ENCODE results near the gene MCM6. TPM values are rescaled to one million over a fixed set of nuclear protein-coding genes. Genes with fewer than 3 reads are reported as not detected.
"Not testable (repeated sequence)": the region's sequence is repeated elsewhere in the genome, so short reads cannot be mapped to it uniquely, and the experiment has no call there.

MCM6 gene
- total RNA-seq (2014; rRNA removed; shearing (Covaris generic)), result 18.5 and 22.7 TPM in 2 replicates

GRCh38 chr2:135876066-135876711 is at the start of gene MCM6:
Gene MCM6 (minus strand): TSS chr2:135876443. CDS start chr2:135876365, 78 bp downstream.
- peak; percentile 99 for DNase-seq (ENCODE audit: low read depth)

- no peak for DNase-seq (ENCODE audit: low read depth)
Observed at GRCh38 chr2:135925571-135925970, 49.3 kb upstream of the MCM6 start.

- peak; percentile 7 for DNase-seq (ENCODE audit: low read depth)
Observed at GRCh38 chr2:135916207-135916606, 40.0 kb upstream of the MCM6 start.

GRCh38 chr2:135914485-135914884 is 38.2 kb upstream of the MCM6 start:
- no peak for DNase-seq (ENCODE audit: low read depth)

DNA sequence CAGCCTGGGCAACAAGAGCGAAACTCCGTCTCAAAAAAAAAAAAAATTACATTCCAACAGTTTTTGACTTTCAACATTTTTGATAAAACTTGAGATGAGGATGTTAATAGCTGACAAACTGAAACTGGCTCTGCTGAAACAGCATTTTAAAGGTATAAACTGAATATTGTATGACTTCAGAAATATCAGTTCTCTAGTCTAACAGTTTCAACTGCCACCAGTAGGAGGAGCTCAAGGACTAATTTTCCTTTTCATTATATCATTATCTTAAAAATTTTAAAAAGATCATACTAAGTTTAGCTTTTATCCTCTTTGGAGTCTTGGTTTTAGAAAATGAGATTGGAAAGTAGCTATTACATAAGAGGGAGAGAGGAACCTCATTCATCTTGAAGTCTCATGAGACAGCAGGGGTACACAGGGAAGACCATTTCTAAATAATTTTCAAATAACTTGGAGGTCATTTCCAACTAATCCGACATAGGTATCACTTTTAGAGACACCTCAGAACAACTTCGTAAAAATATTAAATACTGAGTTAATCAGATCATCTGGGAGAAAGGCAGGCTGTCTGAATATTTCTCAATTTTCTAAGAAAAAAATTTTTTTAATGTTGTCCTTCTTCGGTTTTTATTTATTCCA is 37.6 kb upstream of the MCM6 start:
- peak; percentile 26 for DNase-seq (ENCODE audit: low read depth)

GRCh38 chr2:135909976-135910375 is 33.7 kb upstream of the MCM6 start:
- no peak for DNase-seq (ENCODE audit: low read depth)

- DNase-seq (ENCODE audit: low read depth), result no peak
Observed at GRCh38 chr2:135905679-135906078, 29.4 kb upstream of the MCM6 start.

- DNase-seq (ENCODE audit: low read depth), result no peak
Observed at GRCh38 chr2:135904341-135904989, 28.2 kb upstream of the MCM6 start.

- DNase-seq (ENCODE audit: low read depth), result no peak
Observed at GRCh38 chr2:135903650-135904049, 27.4 kb upstream of the MCM6 start.

GRCh38 chr2:135899567-135899966 is 23.3 kb upstream of the MCM6 start:
- no peak for DNase-seq (ENCODE audit: low read depth)

- DNase-seq (ENCODE audit: low read depth), result no peak
Observed at GRCh38 chr2:135898234-135898786, 22.1 kb upstream of the MCM6 start.

- DNase-seq (ENCODE audit: low read depth), result no peak
Observed at GRCh38 chr2:135894930-135895329, 18.7 kb upstream of the MCM6 start.

DNA sequence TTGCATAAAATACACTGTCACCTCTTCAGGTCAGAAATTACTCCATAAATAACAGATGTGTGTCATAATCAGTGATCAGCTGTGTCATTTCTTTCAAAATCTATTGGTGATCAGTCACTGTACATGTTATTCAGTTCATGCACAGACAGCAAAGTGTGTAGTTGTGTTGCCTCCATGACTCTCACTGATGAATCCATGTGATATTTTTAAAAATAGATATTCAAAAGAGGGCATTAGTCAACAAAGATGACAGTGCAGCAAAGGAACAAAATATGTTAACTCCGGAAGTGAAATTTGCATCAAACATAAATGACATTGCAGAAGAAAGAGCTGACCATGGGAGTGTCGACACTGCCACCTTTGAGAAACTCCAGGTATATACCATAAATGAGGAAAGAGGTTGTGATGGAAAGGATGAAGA is 17.1 kb upstream of the MCM6 start:
- DNase-seq (ENCODE audit: low read depth), result no peak

GRCh38 chr2:135890835-135891234 is 14.6 kb upstream of the MCM6 start:
- no peak for DNase-seq (ENCODE audit: low read depth)

- no peak for DNase-seq (ENCODE audit: low read depth)
Observed at GRCh38 chr2:135890149-135890548, 13.9 kb upstream of the MCM6 start.

DNA sequence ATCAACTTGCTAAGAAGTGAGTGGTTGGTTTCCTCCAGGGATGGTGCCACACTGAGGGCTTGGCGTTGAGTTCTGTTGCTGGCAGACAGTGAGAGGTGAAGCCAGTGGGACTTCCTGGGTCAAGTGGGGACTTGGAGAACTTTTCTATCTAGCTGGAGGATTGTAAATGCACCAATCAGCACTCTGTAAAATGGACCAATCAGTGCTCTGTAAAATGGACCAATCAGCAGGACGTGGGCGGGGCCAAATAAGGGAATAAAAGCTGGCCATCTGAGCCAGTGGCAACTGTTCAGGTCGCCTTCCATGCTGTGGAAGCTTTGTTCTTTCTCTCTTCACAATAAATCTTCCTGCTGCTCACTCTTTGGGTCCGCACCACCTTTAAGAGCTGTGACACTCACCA is 12.3 kb upstream of the MCM6 start:
- DNase-seq (ENCODE audit: low read depth), result not testable (repeated sequence)

DNA sequence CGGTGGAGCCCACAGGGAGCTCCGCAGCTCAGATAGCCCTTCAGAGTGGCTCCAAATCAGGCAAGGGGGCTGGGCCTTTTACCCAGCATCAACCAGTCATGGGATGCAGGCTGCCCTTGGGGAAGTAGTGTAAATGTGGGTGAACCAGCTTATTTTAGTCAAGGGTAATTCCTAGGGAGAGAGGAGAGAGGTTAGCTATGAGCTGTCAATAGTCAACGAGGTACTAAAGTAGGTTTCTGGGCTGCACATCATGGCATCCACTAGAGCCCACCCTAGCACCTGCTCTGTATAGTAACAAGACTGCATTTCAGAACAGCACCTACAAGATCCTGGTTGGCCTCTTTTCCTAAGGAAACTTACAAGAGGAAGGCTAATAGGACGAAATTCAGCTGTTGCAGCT is 9.5 kb upstream of the MCM6 start:
- DNase-seq (ENCODE audit: low read depth), result no peak

DNA sequence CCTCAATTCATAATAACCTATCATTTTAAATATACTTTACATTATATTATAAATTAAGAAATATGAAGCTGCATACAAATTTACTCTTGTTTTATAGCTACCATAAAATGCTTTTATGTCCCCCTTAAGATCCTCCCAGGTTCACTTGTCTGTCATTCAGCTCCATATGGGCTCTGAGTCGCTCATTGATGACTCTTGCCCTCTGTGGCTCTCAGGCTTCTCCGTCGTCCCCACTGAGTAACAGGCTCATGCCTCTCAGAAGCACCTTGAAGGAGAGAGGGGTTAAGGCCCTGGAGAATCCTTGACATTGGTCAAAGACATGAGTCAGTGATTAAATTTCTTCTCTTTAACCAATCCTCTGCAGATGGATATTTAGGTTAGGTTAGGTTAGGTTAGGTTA is 6.2 kb upstream of the MCM6 start:
- DNase-seq (ENCODE audit: low read depth), result no peak

- DNase-seq (ENCODE audit: low read depth), result not testable (repeated sequence)
Observed at GRCh38 chr2:135876770-135877169, 527 bp upstream of the MCM6 start.

GRCh38 chr2:135875491-135876065 is 665 bp downstream of the MCM6 start:
- DNase-seq (ENCODE audit: low read depth), result peak; percentile 59

DNA sequence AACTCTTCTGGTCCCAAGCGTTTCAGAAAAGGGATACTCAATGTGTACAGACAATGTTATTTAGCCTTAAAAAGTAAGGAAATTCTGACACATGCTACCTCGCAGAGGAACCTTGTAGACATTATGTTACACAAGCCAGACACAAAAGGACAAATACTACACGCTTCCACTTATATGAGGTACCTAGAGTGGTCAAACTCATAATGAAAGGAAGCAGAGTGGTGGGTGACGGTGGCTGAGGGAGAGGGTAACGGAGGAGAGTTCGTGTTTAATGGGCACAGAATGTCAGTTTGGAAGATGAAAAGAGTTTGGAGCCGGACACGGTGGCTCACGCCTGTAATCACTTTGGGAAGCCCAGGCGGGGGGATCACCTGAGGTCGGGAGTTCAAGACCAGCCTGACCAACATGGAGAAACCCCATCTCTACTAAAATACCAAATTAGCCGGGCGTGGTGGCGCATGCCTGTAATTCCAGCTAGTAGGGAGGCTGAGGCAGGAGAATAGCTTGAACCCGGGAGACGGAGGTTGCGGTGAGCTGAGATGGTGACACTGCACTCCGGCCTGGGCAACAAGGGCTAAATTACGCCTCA is 1.4 kb downstream of the MCM6 start:
- DNase-seq (ENCODE audit: low read depth), result no peak

- no peak for DNase-seq (ENCODE audit: low read depth)
Observed at GRCh38 chr2:135870571-135870970, 5.7 kb downstream of the MCM6 start.
